GM10248 (cell line): ENCODE data around the gene JDP2.

ENCODE experiments used
- CTCF ChIA-PET: fragments of 300-600 bp; sonication (Branson Sonifier 250); formaldehyde crosslinking; extraction: SDS; loops from one replicate; lab custom pipeline; 2021; ENCODE audit warnings: antibody characterized with exemption; lab: Yijun Ruan, JAX
- POLR2A ChIA-PET: fragments of 350-650 bp; sonication (Branson Sonifier 250); formaldehyde crosslinking; extraction: SDS; loops from one replicate; lab custom pipeline; 2020; ENCODE audit warnings: antibody characterized with exemption; lab: Yijun Ruan, JAX
- DNase-seq: peaks from one replicate; pipeline ENCODE4 v3.0.0; 2012; ENCODE audit errors: extremely low spot score
- TF ChIP-seq, protein P1 (sequence below): IDR thresholded peaks from 2 replicates; pipeline ENCODE4 v1.5.1; 2012; ENCODE audit warnings: mild to moderate bottlenecking, low read depth; ENCODE audit errors: extremely low read depth, missing control alignments, control extremely low read depth

The JDP2 gene

DNA sequence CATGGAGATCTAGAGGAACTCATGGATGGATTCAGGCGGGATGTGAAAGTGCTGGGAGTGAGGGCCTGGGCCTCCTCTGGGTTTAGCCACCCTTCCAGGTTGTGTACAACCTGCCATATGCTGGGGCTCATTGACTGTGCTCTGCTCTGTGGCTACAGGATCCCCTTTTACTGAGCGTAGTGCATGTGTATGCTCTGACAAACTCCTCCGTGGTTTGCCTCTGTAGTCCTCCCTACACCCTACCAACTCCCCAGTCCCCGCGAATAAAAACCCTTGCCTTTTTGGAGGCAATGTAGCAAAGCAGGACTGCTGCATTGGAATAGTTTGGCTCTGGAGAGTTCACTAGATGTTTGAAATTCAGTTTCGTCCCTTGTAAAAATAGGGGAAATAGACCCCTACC lies 17.4 kb downstream of the JDP2 start:
- POLR2A ChIA-PET, result no interaction called here
- CTCF ChIA-PET, result interaction anchor here (0.7 to 3.0 kb wide), 2 partner anchors 8 to 9 kb away, joined by 3 to 15 read pairs; no protein-coding TSS in a partner anchor
- DNase-seq, result no peak
- TF ChIP-seq, protein P1, sequence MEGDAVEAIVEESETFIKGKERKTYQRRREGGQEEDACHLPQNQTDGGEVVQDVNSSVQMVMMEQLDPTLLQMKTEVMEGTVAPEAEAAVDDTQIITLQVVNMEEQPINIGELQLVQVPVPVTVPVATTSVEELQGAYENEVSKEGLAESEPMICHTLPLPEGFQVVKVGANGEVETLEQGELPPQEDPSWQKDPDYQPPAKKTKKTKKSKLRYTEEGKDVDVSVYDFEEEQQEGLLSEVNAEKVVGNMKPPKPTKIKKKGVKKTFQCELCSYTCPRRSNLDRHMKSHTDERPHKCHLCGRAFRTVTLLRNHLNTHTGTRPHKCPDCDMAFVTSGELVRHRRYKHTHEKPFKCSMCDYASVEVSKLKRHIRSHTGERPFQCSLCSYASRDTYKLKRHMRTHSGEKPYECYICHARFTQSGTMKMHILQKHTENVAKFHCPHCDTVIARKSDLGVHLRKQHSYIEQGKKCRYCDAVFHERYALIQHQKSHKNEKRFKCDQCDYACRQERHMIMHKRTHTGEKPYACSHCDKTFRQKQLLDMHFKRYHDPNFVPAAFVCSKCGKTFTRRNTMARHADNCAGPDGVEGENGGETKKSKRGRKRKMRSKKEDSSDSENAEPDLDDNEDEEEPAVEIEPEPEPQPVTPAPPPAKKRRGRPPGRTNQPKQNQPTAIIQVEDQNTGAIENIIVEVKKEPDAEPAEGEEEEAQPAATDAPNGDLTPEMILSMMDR, result no peak

DNA sequence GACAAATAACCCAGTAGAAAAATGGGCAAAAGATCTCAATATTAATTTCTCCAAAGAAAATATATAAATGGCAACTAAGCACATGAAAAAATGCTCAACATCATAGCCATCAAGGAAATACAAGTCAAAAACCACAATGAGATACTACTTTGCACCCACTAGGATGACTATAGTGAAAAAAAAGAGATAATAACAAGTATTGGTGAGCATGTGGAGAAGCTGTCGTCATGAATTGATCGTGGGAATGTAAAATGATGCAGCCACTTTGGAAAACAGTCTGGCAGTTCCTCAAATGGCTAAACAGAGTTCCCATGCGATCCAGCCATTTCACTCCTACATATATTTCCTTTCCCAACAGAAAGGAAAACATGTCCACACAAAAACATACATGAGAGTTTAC lies 18.1 kb downstream of the JDP2 start:
- DNase-seq, result no peak
- ChIA-PET POLR2A (no interaction called here), CTCF (interaction anchor here (0.7 to 14.3 kb wide), 4 partner anchors 8 to 137 kb away, joined by 3 to 119 read pairs (median 4); no protein-coding TSS in a partner anchor)
- TF ChIP-seq, protein P1, result no peak

DNA sequence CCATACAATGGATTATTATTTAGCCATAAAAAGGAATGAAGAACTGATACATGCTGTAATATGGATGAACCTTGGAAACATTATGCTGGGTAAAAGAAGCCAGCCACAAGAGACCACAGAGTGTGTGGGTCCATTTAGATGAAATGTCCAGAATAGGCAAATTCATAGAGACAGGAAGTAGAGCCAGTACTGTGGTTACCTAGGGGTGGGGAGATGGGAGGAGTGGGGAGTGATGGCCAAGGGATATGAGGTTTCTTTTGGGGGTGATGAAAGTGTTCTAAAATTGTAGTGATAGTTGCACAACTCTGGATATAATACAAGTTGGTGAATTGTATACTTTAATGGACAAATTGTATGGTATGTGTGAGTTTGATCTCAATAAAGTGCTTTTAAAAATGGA lies 18.6 kb downstream of the JDP2 start:
- POLR2A ChIA-PET, result no interaction called here

DNA sequence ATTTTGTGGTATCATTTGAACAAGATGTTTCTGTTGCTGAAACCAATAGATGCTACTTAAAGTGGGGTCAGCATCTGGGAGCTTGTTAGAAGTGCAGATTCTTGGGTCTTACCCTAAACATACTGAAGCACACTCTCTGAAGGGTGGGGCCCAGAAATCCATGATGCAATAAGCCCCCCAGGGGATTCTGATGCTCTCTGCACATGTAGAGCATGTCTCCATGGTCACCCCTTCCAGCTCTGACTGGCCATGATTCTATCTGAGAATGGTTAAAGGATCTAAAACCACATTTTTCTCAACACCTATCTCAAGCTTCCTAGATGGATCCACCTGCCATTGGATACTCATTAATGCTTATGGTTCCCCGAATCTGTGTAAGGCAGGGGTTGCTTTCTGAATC lies 20.4 kb downstream of the JDP2 start:
- CTCF ChIA-PET, result interaction anchor here (1.0 to 14.3 kb wide), 7 partner anchors 10 to 206 kb away, joined by 3 to 119 read pairs (median 3); no protein-coding TSS in a partner anchor

More for the DNA sequence above, 18.6 kb downstream of the JDP2 start:
- DNase-seq, result no peak
- CTCF ChIA-PET, result interaction anchor here (1.3 to 14.3 kb wide), 5 partner anchors 14 to 208 kb away, joined by 3 to 119 read pairs (median 5); no protein-coding TSS in a partner anchor
- TF ChIP-seq, protein P1, result no peak

DNA sequence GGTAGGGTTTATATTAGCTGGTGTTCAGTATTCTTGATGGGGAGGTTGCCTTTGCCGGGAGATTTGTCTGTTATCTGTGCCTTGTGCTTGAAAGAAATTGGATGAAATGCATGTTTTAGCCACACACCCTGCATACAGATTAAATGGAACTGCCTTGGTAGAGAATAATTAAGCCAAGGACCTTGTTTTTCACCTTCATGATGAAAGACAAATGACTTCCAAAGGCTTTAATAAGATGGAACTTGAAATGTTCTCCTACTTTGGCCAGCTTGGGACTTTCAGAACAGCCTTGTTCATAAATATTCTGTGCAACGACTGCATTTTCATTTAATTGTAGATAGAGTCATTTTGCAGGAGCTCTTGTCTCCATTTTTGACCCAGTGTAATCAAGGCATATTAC lies 21.2 kb downstream of the JDP2 start:
- TF ChIP-seq, protein P1, result no peak
- CTCF ChIA-PET, result interaction anchor here (1.0 to 14.3 kb wide), 6 partner anchors 8 to 205 kb away, joined by 3 to 119 read pairs (median 4); no protein-coding TSS in a partner anchor
- POLR2A ChIA-PET, result no interaction called here
- no peak for DNase-seq

More for the DNA sequence above, 20.4 kb downstream of the JDP2 start:
- POLR2A ChIA-PET, result no interaction called here
- TF ChIP-seq, protein P1, result no peak
- no peak for DNase-seq

DNA sequence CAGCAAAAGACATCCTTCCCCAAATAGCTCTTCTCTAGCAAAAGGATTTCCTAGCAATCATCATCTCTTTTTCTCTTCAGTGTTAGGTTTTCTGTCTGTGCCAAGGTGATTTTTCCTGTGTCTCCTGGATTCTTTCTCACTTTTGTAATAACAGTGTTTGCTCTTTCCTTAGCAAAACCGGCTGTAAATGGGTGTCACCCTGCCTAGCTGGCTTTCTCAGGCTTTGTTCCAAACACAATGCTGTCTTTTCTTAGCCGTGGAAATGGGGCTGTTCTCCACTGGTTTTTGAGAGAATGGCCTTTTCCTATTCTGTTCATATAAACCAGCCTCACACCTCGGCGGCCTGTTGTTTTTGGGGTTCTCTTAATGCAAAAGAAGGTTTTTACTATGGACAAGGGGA lies 21.9 kb downstream of the JDP2 start:
- POLR2A ChIA-PET, result no interaction called here
- DNase-seq, result no peak
- TF ChIP-seq, protein P1, result no peak
- CTCF ChIA-PET, result interaction anchor here (1.2 to 14.3 kb wide), 6 partner anchors 9 to 141 kb away, joined by 3 to 119 read pairs (median 4); no protein-coding TSS in a partner anchor
